ENCODE results near the gene GGTLC2. TPM values are rescaled to one million over a fixed set of nuclear protein-coding genes. Genes with fewer than 3 reads are reported as not detected.
"Not testable (repeated sequence)": the region's sequence is repeated elsewhere in the genome, so short reads cannot be mapped to it uniquely, and the experiment has no call there.

GGTLC2 gene
- total RNA-seq, 1 experiment from 2014 or later, result not detected

DNA sequence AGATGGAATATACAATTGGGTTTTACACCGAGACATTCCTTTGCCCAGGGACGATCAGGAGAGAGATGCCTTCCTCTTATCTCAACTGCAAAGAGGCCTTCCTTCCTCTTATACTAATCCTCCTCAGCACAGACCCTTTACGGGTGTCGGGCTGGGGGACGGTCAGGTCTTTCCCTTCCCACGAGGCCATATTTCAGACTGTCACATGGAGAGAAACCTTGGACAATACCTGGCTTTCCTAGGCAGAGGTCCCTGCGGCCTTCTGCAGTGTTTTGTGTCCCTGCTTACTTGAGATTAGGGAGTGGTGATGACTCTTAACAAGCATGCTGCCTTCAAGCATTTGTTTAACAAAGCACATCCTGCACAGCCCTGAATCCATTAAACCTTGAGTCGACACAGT, 5.3 kb downstream of the GGTLC2 start:
- CTCF ChIA-PET; POLR2A ChIA-PET (ENCODE audit: low non-redundant PET); H3K9me3 ChIP-seq (ENCODE audit: low read depth, low read length, poor library complexity, severe bottlenecking); intact Hi-C loops (cut with micrococcal nuclease; ENCODE audit: unreplicated experiment); BruUV-seq (replicated peaks); H3K4me3 ChIP-seq (ENCODE audit: low read depth, low read length, poor library complexity, severe bottlenecking); H3K27me3 ChIP-seq (replicated peaks; ENCODE audit: insufficient read depth, low read depth, low read length, poor library complexity); DNase-seq (ENCODE audit: low spot score); H3K4me1 ChIP-seq (ENCODE audit: insufficient read depth, low read length, poor library complexity, severe bottlenecking); H3K36me3 ChIP-seq (ENCODE audit: insufficient read depth, low read length, poor library complexity, severe bottlenecking); H3K27ac ChIP-seq (ENCODE audit: low read depth, low read length, poor library complexity, severe bottlenecking): not testable (repeated sequence)

DNA sequence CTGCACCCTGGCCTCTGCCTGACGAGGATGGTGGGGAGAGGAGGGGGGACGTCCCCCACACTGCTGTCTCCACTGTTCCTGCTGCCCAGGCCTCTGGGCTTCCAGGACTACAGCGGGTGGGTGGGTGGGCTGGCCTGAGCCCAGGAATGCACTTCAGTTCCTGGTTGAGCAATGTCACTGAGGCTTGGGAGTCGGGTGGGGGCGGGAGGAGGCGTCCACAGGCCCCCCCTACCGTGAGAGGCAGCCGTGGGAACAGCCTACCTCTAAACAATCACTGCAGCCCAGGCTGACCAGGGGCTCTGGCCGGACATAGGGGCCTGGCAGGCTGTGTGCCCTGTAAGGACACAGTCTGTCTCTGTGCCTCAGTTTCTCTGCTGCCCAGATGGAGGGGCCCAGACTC, 6.0 kb downstream of the GGTLC2 start:
- H3K4me1 ChIP-seq (ENCODE audit: insufficient read depth, low read length, poor library complexity, severe bottlenecking); H3K27ac ChIP-seq (ENCODE audit: low read depth, low read length, poor library complexity, severe bottlenecking); H3K36me3 ChIP-seq (ENCODE audit: insufficient read depth, low read length, poor library complexity, severe bottlenecking); intact Hi-C loops (cut with micrococcal nuclease; ENCODE audit: unreplicated experiment); BruUV-seq (replicated peaks); POLR2A ChIA-PET (ENCODE audit: low non-redundant PET); CTCF ChIA-PET; H3K4me3 ChIP-seq (ENCODE audit: low read depth, low read length, poor library complexity, severe bottlenecking); H3K9me3 ChIP-seq (ENCODE audit: low read depth, low read length, poor library complexity, severe bottlenecking); DNase-seq (ENCODE audit: low spot score); H3K27me3 ChIP-seq (replicated peaks; ENCODE audit: insufficient read depth, low read depth, low read length, poor library complexity): not testable (repeated sequence)

DNA sequence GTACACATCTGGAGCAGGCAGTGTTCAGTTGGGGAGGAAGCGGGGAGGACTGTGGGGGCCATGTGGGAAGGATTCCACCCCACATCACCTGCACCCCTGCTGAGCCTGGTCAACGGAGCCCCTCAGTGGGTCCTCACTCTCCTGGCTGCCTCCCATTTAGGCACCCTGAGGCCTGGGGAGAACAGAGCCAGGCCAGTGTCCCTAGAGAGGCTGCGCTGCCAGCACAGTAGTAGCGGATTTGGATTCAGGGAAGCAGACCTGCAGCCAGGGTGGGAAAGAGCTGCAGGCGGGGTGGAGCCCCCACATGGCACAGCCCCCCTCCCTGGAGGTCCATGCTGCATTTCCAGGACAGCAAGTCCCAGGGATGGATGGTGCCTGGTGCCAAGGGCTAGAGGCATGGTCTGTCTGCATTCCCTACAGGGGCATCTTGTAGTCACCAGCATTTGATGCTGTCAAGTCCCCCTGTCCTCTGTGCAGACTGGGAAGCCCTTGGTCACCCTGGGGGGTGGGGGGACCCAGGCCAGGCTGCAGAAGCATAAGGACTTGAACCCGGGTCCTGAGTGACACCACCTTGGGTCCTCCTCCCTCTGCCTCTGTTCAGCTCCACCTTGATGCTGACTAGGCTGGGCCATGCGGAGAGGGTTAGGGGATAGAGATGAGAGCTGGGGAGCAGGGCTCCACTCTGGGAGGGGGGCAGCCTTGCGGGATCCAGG, 6.5 kb downstream of the GGTLC2 start:
- H3K27me3 ChIP-seq (replicated peaks; ENCODE audit: insufficient read depth, low read depth, low read length, poor library complexity); H3K27ac ChIP-seq (ENCODE audit: low read depth, low read length, poor library complexity, severe bottlenecking); H3K4me1 ChIP-seq (ENCODE audit: insufficient read depth, low read length, poor library complexity, severe bottlenecking); H3K36me3 ChIP-seq (ENCODE audit: insufficient read depth, low read length, poor library complexity, severe bottlenecking); BruUV-seq (replicated peaks); intact Hi-C loops (cut with micrococcal nuclease; ENCODE audit: unreplicated experiment); CTCF ChIA-PET; H3K9me3 ChIP-seq (ENCODE audit: low read depth, low read length, poor library complexity, severe bottlenecking); POLR2A ChIA-PET (ENCODE audit: low non-redundant PET); DNase-seq (ENCODE audit: low spot score); H3K4me3 ChIP-seq (ENCODE audit: low read depth, low read length, poor library complexity, severe bottlenecking): not testable (repeated sequence)

DNA sequence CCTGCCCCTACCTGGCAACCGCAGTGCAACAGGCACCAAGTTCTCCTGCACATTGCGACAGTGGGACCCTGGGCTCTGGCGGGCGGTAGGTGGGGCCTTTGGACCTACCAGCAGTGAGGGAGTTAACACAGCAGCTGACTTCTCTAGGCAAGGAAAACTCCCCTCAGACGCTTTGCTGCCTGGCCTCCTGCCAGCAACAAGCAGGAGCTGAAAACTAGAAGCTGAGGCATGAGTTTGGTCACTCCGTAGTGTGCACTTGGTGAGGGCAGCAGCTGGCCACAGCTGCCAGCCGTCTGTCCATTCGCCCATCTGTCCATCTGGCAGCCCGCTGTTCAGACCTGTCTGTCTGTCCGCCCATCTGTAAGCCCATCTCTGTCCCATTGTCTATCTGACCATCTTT, 7.2 kb downstream of the GGTLC2 start:
- intact Hi-C loops (cut with micrococcal nuclease; ENCODE audit: unreplicated experiment); H3K4me1 ChIP-seq (ENCODE audit: insufficient read depth, low read length, poor library complexity, severe bottlenecking); H3K4me3 ChIP-seq (ENCODE audit: low read depth, low read length, poor library complexity, severe bottlenecking); CTCF ChIA-PET; POLR2A ChIA-PET (ENCODE audit: low non-redundant PET); H3K36me3 ChIP-seq (ENCODE audit: insufficient read depth, low read length, poor library complexity, severe bottlenecking); DNase-seq (ENCODE audit: low spot score); H3K27me3 ChIP-seq (replicated peaks; ENCODE audit: insufficient read depth, low read depth, low read length, poor library complexity); H3K9me3 ChIP-seq (ENCODE audit: low read depth, low read length, poor library complexity, severe bottlenecking); BruUV-seq (replicated peaks); H3K27ac ChIP-seq (ENCODE audit: low read depth, low read length, poor library complexity, severe bottlenecking): not testable (repeated sequence)

DNA sequence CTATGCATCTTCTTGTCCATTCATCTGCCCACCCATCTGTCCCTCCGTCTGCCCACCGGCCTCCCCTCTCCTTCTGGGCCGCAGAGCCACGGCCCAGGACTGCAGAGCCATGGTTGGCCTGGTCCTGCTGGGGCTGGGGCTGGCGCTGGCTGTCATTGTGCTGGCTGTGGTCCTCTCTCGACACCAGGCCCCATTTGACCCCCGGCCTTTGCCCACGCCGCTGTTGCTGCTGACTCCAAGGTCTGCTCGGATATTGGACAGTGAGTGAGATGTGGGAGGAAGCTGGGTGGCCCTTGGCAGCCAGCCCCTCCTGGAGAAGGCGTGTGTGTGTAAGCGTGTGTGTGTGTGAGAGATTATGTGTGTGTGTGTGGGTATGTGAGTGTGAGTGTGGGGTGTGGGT, 7.7 kb downstream of the GGTLC2 start:
- DNase-seq (ENCODE audit: low spot score); BruUV-seq (replicated peaks); CTCF ChIA-PET; H3K27me3 ChIP-seq (replicated peaks; ENCODE audit: insufficient read depth, low read depth, low read length, poor library complexity); POLR2A ChIA-PET (ENCODE audit: low non-redundant PET); H3K27ac ChIP-seq (ENCODE audit: low read depth, low read length, poor library complexity, severe bottlenecking); H3K4me3 ChIP-seq (ENCODE audit: low read depth, low read length, poor library complexity, severe bottlenecking); H3K9me3 ChIP-seq (ENCODE audit: low read depth, low read length, poor library complexity, severe bottlenecking); H3K36me3 ChIP-seq (ENCODE audit: insufficient read depth, low read length, poor library complexity, severe bottlenecking); H3K4me1 ChIP-seq (ENCODE audit: insufficient read depth, low read length, poor library complexity, severe bottlenecking); intact Hi-C loops (cut with micrococcal nuclease; ENCODE audit: unreplicated experiment): not testable (repeated sequence)

DNA sequence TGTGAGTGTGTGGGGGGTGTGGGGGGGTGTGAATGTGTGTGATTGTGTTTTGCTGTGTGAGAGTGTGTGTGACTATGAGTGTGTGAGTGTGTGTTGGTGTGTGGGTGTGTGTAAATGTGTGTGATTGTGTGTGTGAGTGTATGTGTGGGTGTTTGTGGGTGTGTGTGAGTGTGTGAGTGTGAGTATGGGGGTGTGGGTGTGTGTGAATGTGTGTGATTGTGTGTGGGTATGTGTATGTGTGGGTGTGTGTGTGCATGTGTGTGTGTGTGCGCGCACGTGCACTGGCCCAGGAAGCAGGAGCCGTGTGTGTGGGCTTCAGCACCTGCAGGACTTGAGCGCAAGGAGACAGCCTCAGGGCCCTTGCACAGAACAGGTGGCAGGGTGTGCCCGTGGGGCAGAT, 8.2 kb downstream of the GGTLC2 start:
- H3K4me1 ChIP-seq (ENCODE audit: insufficient read depth, low read length, poor library complexity, severe bottlenecking); H3K4me3 ChIP-seq (ENCODE audit: low read depth, low read length, poor library complexity, severe bottlenecking); H3K36me3 ChIP-seq (ENCODE audit: insufficient read depth, low read length, poor library complexity, severe bottlenecking); CTCF ChIA-PET; H3K27me3 ChIP-seq (replicated peaks; ENCODE audit: insufficient read depth, low read depth, low read length, poor library complexity); DNase-seq (ENCODE audit: low spot score); H3K27ac ChIP-seq (ENCODE audit: low read depth, low read length, poor library complexity, severe bottlenecking); BruUV-seq (replicated peaks); intact Hi-C loops (cut with micrococcal nuclease; ENCODE audit: unreplicated experiment); H3K9me3 ChIP-seq (ENCODE audit: low read depth, low read length, poor library complexity, severe bottlenecking); POLR2A ChIA-PET (ENCODE audit: low non-redundant PET): not testable (repeated sequence)

DNA sequence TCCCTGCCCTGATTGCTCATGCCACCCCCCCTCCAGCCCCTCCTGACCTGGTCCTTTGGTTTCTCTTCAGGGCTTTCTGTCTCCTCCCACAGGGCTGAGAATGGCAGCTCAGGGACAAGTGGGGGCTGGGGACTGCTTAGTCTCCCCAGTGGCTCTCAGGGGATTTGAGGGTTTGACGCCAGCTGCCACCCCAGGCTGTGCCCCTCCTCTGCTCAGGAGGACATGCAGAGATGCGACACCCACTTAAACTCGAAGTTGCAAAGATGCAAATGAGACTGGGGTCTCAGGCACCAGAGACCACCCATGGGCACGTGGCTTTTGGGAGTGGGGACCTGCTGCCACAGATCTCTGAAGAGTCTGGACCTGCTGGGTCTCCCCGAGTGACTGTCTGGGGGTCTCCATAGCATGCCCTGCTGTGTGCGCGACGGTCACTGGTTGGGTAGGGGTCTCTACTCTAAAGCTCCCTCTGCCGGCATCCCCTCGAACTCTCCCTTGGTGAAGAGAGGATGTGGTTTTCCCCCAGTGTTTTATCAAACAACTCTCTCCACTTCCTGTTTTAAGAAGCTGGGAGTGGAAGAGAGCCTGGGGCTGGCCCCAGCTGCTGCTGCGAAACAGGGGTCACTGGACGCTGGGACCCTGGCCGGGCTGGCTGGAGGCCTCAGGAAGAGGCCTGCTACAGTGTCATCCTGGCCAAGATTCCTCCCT, 9.4 kb downstream of the GGTLC2 start:
- H3K27me3 ChIP-seq (replicated peaks; ENCODE audit: insufficient read depth, low read depth, low read length, poor library complexity); POLR2A ChIA-PET (ENCODE audit: low non-redundant PET): not testable (repeated sequence)

More for the DNA sequence above, 9.4 kb downstream of the GGTLC2 start:
- H3K9me3 ChIP-seq (ENCODE audit: low read depth, low read length, poor library complexity, severe bottlenecking); CTCF ChIA-PET; H3K4me1 ChIP-seq (ENCODE audit: insufficient read depth, low read length, poor library complexity, severe bottlenecking); H3K36me3 ChIP-seq (ENCODE audit: insufficient read depth, low read length, poor library complexity, severe bottlenecking); DNase-seq (ENCODE audit: low spot score); H3K4me3 ChIP-seq (ENCODE audit: low read depth, low read length, poor library complexity, severe bottlenecking); BruUV-seq (replicated peaks); intact Hi-C loops (cut with micrococcal nuclease; ENCODE audit: unreplicated experiment); H3K27ac ChIP-seq (ENCODE audit: low read depth, low read length, poor library complexity, severe bottlenecking): not testable (repeated sequence)

Data from A673 (cell line).